Measurements from ENCODE around the gene AHI1. TPM values are rescaled to one million over a fixed set of nuclear protein-coding genes. Genes with fewer than 3 reads are reported as not detected.
A peak's percentile ranks its signal among the peaks of the same experiment; 100 is the strongest.

The AHI1 gene
- total RNA-seq, 3 donors from 2014 or later, result 17.7 to 34.7 (median 26.5) TPM

GRCh38 chr6:135520781-135521180 lies 23.2 kb upstream of the AHI1 start:
- intact Hi-C loops (cut with DNase I, micrococcal nuclease), result no loop called here
- no peak for TF ChIP-seq CTCF (IDR thresholded peaks at IDR 0.05)
- ATAC-seq, result no peak
- Histone ChIP-seq H3K4me1 (ENCODE audit: low read depth) (peaks cover 10% of the 10 kb centered on the region), H3K9me3 (peaks cover 5% of the 10 kb centered on the region), H3K4me3 (no peak overlapping the region), H3K36me3 (ENCODE audit: low read depth) (no peaks in the 10 kb centered on the region)
- DNase-seq, result no peak

- Histone ChIP-seq H3K9me3 (peaks cover 5% of the 10 kb centered on the region), H3K4me3 (no peak overlapping the region), H3K36me3 (ENCODE audit: low read depth) (no peaks in the 10 kb centered on the region), H3K4me1 (ENCODE audit: low read depth) (peaks cover 10% of the 10 kb centered on the region)
- no peak for TF ChIP-seq CTCF (IDR thresholded peaks at IDR 0.05)
- intact Hi-C loops (cut with DNase I, micrococcal nuclease), result no loop called here
- no peak for DNase-seq
- no peak for ATAC-seq
These were observed 21.8 kb upstream of the AHI1 start for GRCh38 chr6:135519348-135519747.

GRCh38 chr6:135517527-135517926 lies 20.0 kb upstream of the AHI1 start:
- ATAC-seq (no peak), DNase-seq (no peak)
- Histone ChIP-seq H3K4me3 (no peak overlapping the region), H3K36me3 (ENCODE audit: low read depth) (no peaks in the 10 kb centered on the region), H3K4me1 (ENCODE audit: low read depth) (no peaks in the 10 kb centered on the region), H3K9me3 (peaks cover 5% of the 10 kb centered on the region)
- intact Hi-C loops (cut with DNase I, micrococcal nuclease), result no loop called here
- no peak for TF ChIP-seq CTCF (IDR thresholded peaks at IDR 0.05)

- no peak for DNase-seq
- no peaks in the 10 kb centered on the region for H3K36me3 ChIP-seq (ENCODE audit: low read depth)
- no peaks in the 10 kb centered on the region for H3K4me1 ChIP-seq (ENCODE audit: low read depth)
- no peak for TF ChIP-seq CTCF (IDR thresholded peaks at IDR 0.05)
- ATAC-seq, result no peak
- peaks cover 5% of the 10 kb centered on the region for H3K9me3 ChIP-seq
- intact Hi-C loops (cut with DNase I, micrococcal nuclease), result no loop called here
- no peak overlapping the region for H3K4me3 ChIP-seq
These were observed 17.2 kb upstream of the AHI1 start for GRCh38 chr6:135514706-135515105.

GRCh38 chr6:135506270-135506997 lies 8.9 kb upstream of the AHI1 start:
- ATAC-seq, result peak; percentile 90
- intact Hi-C loops (cut with DNase I, micrococcal nuclease), result no loop called here
- Histone ChIP-seq H3K4me1 (ENCODE audit: low read depth) (peaks cover 13% of the 10 kb centered on the region), H3K4me3 (no peak overlapping the region), H3K9me3 (no peaks in the 10 kb centered on the region), H3K36me3 (ENCODE audit: low read depth) (no peaks in the 10 kb centered on the region)
- peak in 1 of 3 donors; percentile 52 for DNase-seq
- TF ChIP-seq CTCF (IDR thresholded peaks at IDR 0.05), result peak; percentile 31

Data from mucosa of descending colon (tissue), 3 donors.